RPMI8226 (cell line): Measurements from ENCODE around the gene EGF.
A peak's percentile ranks its signal among the peaks of the same experiment; 100 is the strongest.

Source experiments
- DNase-seq: peaks from one replicate; pipeline ENCODE4 v3.0.0-alpha.2; 2015

EGF gene

DNA sequence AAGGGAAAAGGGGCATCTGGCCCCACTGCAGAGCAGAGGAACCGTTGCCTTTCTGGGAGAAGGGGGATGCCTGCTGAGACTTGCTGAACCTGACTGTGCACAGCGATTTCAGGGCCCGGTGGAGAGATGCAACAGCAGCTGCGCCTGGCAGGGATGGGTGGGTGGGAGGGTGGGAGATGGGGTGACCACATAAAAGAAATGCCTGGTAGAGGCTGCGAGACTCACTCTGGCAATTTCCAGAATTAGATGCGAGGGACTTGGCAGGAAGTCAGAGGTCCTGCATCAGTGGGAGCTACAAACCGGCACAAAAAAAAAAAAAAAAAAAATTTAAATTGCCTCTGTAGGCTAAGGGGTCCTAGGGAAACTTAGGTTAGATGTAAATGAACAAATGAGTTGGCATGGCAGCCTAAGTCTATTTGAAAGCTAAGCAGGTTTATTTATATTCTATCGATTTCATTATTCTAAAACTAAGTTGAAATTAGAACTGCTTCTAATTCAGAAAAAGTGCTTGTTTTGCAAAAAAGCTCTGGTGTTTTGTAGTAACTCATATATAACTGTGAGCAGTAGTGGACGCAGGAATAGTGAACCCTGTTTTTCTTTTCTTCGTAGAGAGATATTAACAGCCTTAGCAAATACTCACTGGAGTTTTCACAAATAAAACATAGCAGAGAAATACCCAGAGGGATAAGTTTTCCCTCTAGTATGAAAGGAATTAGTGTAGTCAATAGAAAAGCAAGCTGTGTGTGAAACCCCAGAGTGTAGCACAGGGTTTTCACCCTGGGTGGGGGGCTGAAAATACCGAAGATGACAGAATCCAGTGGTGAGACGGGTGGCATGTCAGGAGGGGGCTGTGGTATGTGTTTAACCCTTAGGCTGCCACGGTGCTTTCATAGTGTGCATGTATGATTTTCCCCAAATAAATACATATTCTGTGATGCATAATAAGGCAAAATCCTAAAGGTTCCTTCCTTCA lies 130.1 kb downstream of the EGF start:
- DNase-seq: no peak

DNA sequence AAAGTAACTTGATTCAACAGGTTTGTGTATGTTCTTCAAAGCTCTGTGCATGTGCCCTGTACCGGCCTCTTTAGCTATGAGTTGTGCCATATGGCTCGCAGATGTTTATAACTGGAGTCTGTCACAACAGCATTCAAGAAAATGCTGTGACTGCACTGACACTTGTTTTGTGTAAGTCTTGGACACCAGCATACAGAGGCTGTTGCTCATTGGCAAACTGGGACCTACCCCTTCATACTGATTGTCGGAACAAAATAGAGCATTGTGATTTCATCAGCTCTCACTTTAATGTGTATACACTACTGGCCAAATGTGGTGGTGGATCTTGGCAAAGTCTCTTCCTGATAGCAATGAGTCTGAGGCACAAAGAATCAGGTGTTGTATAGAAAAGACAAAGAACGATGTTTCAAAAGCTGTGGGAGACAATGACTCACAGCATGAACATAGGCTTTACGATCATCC lies 133.9 kb downstream of the EGF start:
- DNase-seq: no peak

GRCh38 chr4:110049951-110050925 lies 137.6 kb downstream of the EGF start:
- DNase-seq: peak; percentile 31

DNA sequence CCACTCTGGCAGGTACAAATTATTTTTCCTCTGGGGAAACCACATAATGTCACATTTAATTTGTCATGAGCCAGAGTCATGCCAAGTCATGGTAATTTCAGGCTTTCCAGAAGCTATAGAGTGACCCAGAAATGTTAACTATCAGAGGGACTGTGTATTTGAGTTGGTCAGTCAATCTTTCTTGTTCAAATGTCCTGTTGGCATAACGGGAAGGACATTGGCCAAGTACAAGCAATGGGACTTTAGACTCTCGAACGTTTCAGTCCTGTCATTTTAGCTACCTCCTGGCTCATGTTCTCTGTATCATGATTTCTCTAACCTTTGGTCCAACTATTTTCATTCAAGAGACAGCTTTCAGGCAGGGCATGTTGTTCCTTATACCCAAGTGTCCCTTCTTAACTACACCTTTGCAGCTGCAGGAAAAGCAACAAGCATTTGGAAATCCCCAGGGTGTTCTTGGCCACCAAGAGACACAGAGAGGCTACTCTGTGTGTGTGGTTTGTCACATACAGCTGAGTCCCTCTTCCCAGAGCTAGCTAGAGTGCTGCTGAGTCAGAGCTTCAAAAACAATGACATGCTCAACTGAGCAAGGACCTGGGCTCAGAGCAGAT lies 142.6 kb downstream of the EGF start:
- peak; percentile 73 for DNase-seq

DNA sequence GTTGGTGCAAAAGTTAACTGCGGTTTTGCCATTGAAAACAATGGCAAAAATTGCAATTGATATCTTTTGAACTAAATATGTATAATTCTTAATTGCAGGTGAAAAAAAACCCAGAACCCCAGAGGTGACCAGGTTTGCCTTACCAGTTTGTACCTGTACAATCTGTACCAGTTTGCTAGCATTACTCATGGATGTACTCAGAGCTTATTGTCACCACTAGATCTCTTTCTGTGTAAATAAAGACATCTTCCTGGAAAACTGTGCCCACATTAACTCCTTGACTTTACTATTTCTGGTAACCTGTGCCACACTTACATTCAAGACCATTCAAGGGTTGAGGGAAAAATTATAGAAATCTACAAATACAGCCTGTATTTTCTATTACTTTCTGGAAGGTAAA lies 146.0 kb downstream of the EGF start:
- DNase-seq: no peak

- DNase-seq: peak; percentile 77
These were observed 147.0 kb downstream of the EGF start for GRCh38 chr4:110059556-110060191.

DNA sequence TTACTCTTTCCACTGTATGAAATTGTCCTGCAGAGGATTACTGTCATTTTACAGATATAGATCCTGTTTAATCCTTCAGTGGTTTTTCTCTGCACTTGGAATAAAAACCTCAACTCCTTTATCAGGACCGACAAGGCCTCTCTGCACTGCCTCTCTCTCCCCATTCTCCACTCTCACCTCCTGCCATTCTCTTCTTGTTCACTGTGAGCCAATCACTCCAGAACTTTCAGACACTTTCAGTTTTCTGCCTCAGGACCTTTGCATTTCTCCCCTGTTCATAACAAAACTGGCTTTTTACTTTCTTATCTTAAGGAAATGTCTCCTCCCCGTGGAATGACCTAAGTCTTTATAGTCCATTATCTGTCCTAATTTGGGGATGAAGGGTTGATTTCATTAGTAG lies 148.4 kb downstream of the EGF start:
- DNase-seq: no peak
